WTC11 (cell line): ENCODE measurements around the gene ALK. TPM values are rescaled to one million over a fixed set of nuclear protein-coding genes. Genes with fewer than 3 reads are reported as not detected.

Experiments used
- ATAC-seq: fragments of 200-7000 bp; cut with Tn5 transposase; 2 replicates; pipeline ENCODE4 v1.10.0; 2021; ENCODE audit warnings: mild to moderate bottlenecking, moderate library complexity
- CTCF ChIA-PET: fragments of 300-600 bp; sonication (Branson Sonifier 250); formaldehyde crosslinking; loops from one replicate; lab custom pipeline; 2021; ENCODE audit warnings: antibody characterized with exemption; lab: Charles Lee
- POLR2A ChIA-PET: fragments of 350-600 bp; sonication (Branson Sonifier 250); formaldehyde crosslinking; loops from one replicate; lab custom pipeline; 2021; ENCODE audit warnings: antibody characterized with exemption; lab: Charles Lee
- DNase-seq: peaks from one replicate; pipeline ENCODE4 v3.0.0; 2021; ENCODE audit warnings: low spot score
- H3K27ac Mint-ChIP-seq: 2 replicates; pipeline ENCODE4 v1.8.0; 2021; ENCODE audit warnings: mixed read lengths
- H3K27me3 Mint-ChIP-seq: 2 replicates; pipeline ENCODE4 v1.8.0; 2021; ENCODE audit warnings: low read depth, mild to moderate bottlenecking, moderate library complexity, mixed read lengths
- H3K36me3 Mint-ChIP-seq: 2 replicates; pipeline ENCODE4 v1.8.0; 2021; ENCODE audit warnings: mixed read lengths
- H3K4me1 Mint-ChIP-seq: 2 replicates; pipeline ENCODE4 v1.8.0; 2022; ENCODE audit warnings: mixed read lengths
- H3K4me3 Mint-ChIP-seq: 2 replicates; pipeline ENCODE4 v1.8.0; 2021; ENCODE audit warnings: mild to moderate bottlenecking, moderate library complexity, mixed read lengths
- H3K9me3 Mint-ChIP-seq: 2 replicates; pipeline ENCODE4 v1.8.0; 2021; ENCODE audit warnings: mixed read lengths
- AFF4 ChIP-seq: sonication (generic); formaldehyde crosslinking; IDR thresholded peaks from 2 replicates; pipeline ENCODE4 v1.8.1; 2023; ENCODE audit warnings: mild to moderate bottlenecking, missing genetic modification reagents, borderline replicate concordance
- AR ChIP-seq: fragments of 250-450 bp; sonication (Bioruptor Pico); IDR thresholded peaks from 2 replicates; pipeline ENCODE4 v1.9.0; 2021; ENCODE audit warnings: mild to moderate bottlenecking
- ATF6 ChIP-seq: sonication (generic); formaldehyde crosslinking; IDR thresholded peaks from 2 replicates; pipeline ENCODE4 v1.8.1; 2023; ENCODE audit warnings: mild to moderate bottlenecking, missing genetic modification reagents
- E2F4 ChIP-seq: sonication (generic); formaldehyde crosslinking; IDR thresholded peaks from 2 replicates; pipeline ENCODE4 v1.8.1; 2022; ENCODE audit warnings: low read depth, mild to moderate bottlenecking, moderate library complexity, missing genetic modification reagents, borderline replicate concordance
- ELF4 ChIP-seq: sonication (generic); formaldehyde crosslinking; IDR thresholded peaks from 2 replicates; pipeline ENCODE4 v1.8.1; 2022; ENCODE audit warnings: low read depth, mild to moderate bottlenecking, moderate library complexity, missing genetic modification reagents
- FOXP1 ChIP-seq: sonication (generic); formaldehyde crosslinking; IDR thresholded peaks from 2 replicates; pipeline ENCODE4 v1.8.0; 2022; ENCODE audit warnings: missing genetic modification reagents, mild to moderate bottlenecking, moderate library complexity, borderline replicate concordance
- IRF1 ChIP-seq: sonication (generic); formaldehyde crosslinking; IDR thresholded peaks from 2 replicates; pipeline ENCODE4 v1.8.0; 2023; ENCODE audit warnings: missing genetic modification reagents
- IRF2 ChIP-seq: sonication (generic); formaldehyde crosslinking; IDR thresholded peaks from 2 replicates; pipeline ENCODE4 v1.8.0; 2022; ENCODE audit warnings: low read depth, missing genetic modification reagents, borderline replicate concordance
- JUN ChIP-seq: sonication (generic); formaldehyde crosslinking; IDR thresholded peaks from 2 replicates; pipeline ENCODE4 v1.8.0; 2023; ENCODE audit warnings: mild to moderate bottlenecking, missing genetic modification reagents
- NFATC4 ChIP-seq: fragments of 250-450 bp; sonication (Bioruptor Pico); IDR thresholded peaks from 2 replicates; pipeline ENCODE4 v1.9.0; 2021; ENCODE audit warnings: mild to moderate bottlenecking
- OVOL2 ChIP-seq: fragments of 250-450 bp; sonication (Bioruptor Pico); IDR thresholded peaks from 2 replicates; pipeline ENCODE4 v1.9.0; 2021; ENCODE audit warnings: mild to moderate bottlenecking, borderline replicate concordance
- PRRX2 ChIP-seq: fragments of 250-450 bp; sonication (Bioruptor Pico); IDR thresholded peaks from 2 replicates; pipeline ENCODE4 v1.8.0; 2021; ENCODE audit warnings: mild to moderate bottlenecking
- SOX15 ChIP-seq: fragments of 250-450 bp; sonication (Bioruptor Pico); IDR thresholded peaks from 2 replicates; pipeline ENCODE4 v1.9.0; 2021; ENCODE audit warnings: mild to moderate bottlenecking
- ZNF121 ChIP-seq: sonication (generic); formaldehyde crosslinking; IDR thresholded peaks from 2 replicates; pipeline ENCODE4 v1.8.0; 2023; ENCODE audit warnings: missing genetic modification reagents
- ZNF671 ChIP-seq: fragments of 250-450 bp; sonication (Bioruptor Pico); IDR thresholded peaks from 2 replicates; pipeline ENCODE4 v1.8.0; 2021; ENCODE audit warnings: mild to moderate bottlenecking
- total RNA-seq: library from RNA; stranded (reverse); gene quantifications from 3 replicates; pipeline ENCODE4 v1.2.3, GENCODE V29; 2021
- TF ChIP-seq, protein P1 (sequence below): sonication (generic); formaldehyde crosslinking; IDR thresholded peaks from 2 replicates; pipeline ENCODE4 v1.8.1; 2022; ENCODE audit warnings: missing genetic modification reagents, borderline replicate concordance
- TF ChIP-seq, protein P2 (sequence below): sonication (generic); formaldehyde crosslinking; IDR thresholded peaks from 2 replicates; pipeline ENCODE4 v1.8.0; 2022; ENCODE audit warnings: mild to moderate bottlenecking, missing genetic modification reagents
- TF ChIP-seq, protein P3 (sequence below): sonication (generic); formaldehyde crosslinking; IDR thresholded peaks from 2 replicates; pipeline ENCODE4 v1.8.0; 2022; ENCODE audit warnings: mild to moderate bottlenecking, missing genetic modification reagents
- TF ChIP-seq, protein P4 (sequence below): fragments of 250-450 bp; sonication (Bioruptor Pico); IDR thresholded peaks from 2 replicates; pipeline ENCODE4 v1.9.0; 2021; ENCODE audit warnings: mild to moderate bottlenecking
- TF ChIP-seq, protein P5 (sequence below): sonication (generic); formaldehyde crosslinking; IDR thresholded peaks from 2 replicates; pipeline ENCODE4 v1.8.1; 2022; ENCODE audit warnings: mild to moderate bottlenecking, moderate library complexity, missing genetic modification reagents

Gene ALK
- total RNA-seq, 1 experiment from 2014 or later, result not detected

- no peak for TF ChIP-seq IRF1 (CRISPR knock-in tag)
These were observed 685.3 kb downstream of the ALK start (continued) for GRCh38 chr2:29236074-29236473.

DNA sequence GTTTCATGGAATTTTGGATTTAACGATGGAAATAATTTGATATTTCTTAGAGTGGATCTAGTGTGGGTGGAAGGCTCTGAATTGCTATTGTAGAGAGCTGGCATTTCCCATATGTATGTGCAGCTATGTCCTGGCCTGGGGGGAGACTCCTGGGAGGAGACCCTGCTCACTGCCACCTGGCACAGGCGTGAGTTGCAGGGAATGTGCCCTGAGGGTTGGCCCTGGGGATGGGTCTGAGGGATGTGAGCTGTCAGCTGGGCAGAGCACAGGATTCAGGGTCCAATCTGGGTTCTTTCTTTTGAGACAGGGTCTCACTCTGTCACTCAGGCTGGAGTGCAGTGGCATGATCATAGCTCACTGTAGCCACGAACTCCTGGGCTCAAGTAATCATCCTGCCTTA lies 686.0 kb downstream of the ALK start:
- CTCF ChIA-PET, result no interaction called here
- POLR2A ChIA-PET, result no interaction called here
- ATAC-seq (no peak), DNase-seq (no peak)
- no peaks in the 10 kb centered on the region for H3K36me3 Mint-ChIP-seq
- no peak overlapping the region for H3K27ac Mint-ChIP-seq
- no peaks in the 10 kb centered on the region for H3K9me3 Mint-ChIP-seq
- no peaks in the 10 kb centered on the region; the same call in 1 of the 2 replicates for H3K27me3 Mint-ChIP-seq
- H3K4me3 Mint-ChIP-seq, result no peak overlapping the region
- no peaks in the 10 kb centered on the region for H3K4me1 Mint-ChIP-seq
- TF ChIP-seq, protein P1, sequence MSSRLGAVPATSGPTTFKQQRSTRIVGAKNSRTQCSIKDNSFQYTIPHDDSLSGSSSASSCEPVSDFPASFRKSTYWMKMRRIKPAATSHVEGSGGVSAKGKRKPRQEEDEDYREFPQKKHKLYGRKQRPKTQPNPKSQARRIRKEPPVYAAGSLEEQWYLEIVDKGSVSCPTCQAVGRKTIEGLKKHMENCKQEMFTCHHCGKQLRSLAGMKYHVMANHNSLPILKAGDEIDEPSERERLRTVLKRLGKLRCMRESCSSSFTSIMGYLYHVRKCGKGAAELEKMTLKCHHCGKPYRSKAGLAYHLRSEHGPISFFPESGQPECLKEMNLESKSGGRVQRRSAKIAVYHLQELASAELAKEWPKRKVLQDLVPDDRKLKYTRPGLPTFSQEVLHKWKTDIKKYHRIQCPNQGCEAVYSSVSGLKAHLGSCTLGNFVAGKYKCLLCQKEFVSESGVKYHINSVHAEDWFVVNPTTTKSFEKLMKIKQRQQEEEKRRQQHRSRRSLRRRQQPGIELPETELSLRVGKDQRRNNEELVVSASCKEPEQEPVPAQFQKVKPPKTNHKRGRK, result no peak
- TF ChIP-seq ELF4 (no peak), IRF2 (CRISPR knock-in tag) (no peak), FOXP1 (CRISPR knock-in tag) (no peak), PRRX2 (CRISPR knock-in tag) (no peak), E2F4 (CRISPR knock-in tag) (no peak), SOX15 (CRISPR knock-in tag) (no peak), AR (no peak), AFF4 (no peak), ATF6 (no peak), ZNF671 (CRISPR knock-in tag) (no peak), NFATC4 (CRISPR knock-in tag) (no peak), JUN (CRISPR knock-in tag) (no peak), ZNF121 (no peak), OVOL2 (CRISPR knock-in tag) (no peak)
- TF ChIP-seq, protein P2, sequence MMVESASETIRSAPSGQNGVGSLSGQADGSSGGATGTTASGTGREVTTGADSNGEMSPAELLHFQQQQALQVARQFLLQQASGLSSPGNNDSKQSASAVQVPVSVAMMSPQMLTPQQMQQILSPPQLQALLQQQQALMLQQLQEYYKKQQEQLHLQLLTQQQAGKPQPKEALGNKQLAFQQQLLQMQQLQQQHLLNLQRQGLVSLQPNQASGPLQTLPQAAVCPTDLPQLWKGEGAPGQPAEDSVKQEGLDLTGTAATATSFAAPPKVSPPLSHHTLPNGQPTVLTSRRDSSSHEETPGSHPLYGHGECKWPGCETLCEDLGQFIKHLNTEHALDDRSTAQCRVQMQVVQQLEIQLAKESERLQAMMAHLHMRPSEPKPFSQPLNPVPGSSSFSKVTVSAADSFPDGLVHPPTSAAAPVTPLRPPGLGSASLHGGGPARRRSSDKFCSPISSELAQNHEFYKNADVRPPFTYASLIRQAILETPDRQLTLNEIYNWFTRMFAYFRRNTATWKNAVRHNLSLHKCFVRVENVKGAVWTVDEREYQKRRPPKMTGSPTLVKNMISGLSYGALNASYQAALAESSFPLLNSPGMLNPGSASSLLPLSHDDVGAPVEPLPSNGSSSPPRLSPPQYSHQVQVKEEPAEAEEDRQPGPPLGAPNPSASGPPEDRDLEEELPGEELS (CRISPR knock-in tag), result no peak
- TF ChIP-seq, protein P3, sequence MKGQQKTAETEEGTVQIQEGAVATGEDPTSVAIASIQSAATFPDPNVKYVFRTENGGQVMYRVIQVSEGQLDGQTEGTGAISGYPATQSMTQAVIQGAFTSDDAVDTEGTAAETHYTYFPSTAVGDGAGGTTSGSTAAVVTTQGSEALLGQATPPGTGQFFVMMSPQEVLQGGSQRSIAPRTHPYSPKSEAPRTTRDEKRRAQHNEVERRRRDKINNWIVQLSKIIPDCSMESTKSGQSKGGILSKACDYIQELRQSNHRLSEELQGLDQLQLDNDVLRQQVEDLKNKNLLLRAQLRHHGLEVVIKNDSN (CRISPR knock-in tag), result no peak
- TF ChIP-seq, protein P4, sequence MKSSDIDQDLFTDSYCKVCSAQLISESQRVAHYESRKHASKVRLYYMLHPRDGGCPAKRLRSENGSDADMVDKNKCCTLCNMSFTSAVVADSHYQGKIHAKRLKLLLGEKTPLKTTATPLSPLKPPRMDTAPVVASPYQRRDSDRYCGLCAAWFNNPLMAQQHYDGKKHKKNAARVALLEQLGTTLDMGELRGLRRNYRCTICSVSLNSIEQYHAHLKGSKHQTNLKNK (CRISPR knock-in tag), result no peak
- TF ChIP-seq, protein P5, sequence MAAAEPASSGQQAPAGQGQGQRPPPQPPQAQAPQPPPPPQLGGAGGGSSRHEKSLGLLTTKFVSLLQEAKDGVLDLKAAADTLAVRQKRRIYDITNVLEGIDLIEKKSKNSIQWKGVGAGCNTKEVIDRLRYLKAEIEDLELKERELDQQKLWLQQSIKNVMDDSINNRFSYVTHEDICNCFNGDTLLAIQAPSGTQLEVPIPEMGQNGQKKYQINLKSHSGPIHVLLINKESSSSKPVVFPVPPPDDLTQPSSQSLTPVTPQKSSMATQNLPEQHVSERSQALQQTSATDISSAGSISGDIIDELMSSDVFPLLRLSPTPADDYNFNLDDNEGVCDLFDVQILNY (CRISPR knock-in tag), result no peak
